ENCODE data around the gene PHF21A. TPM values are rescaled to one million over a fixed set of nuclear protein-coding genes. Genes with fewer than 3 reads are reported as not detected.

PHF21A gene
- total and polyA plus RNA-seq, 2 donors (not counting 3 experiments of a cell fraction or from before 2014, with no cell fraction given), result 14.1 to 30.5 TPM

- Histone ChIP-seq H4K20me1 (replicated peaks; ENCODE audit: control insufficient read depth, extremely low read depth, insufficient read depth, low read length) (no peaks in the 10 kb centered on the region), H3K79me2 (ENCODE audit: control insufficient read depth, insufficient read depth, low read length) (no peaks in the 10 kb centered on the region), H3K9me1 (replicated peaks; ENCODE audit: control insufficient read depth, extremely low read depth, insufficient read depth, low read length) (no peaks in the 10 kb centered on the region), H2AFZ (ENCODE audit: low read depth, low read length) (no peak overlapping the region), H3K4me1 (ENCODE audit: control insufficient read depth, extremely low read depth, insufficient read depth, low read length) (no peaks in the 10 kb centered on the region), H3K36me3 (ENCODE audit: control insufficient read depth in 2 of 2, extremely low read depth in 1 of 2, insufficient read depth in 2 of 2, low read length in 2 of 2) (no peaks in the 10 kb centered on the region), H3K27ac (ENCODE audit: insufficient read depth, low read depth, low read length) (no peak overlapping the region), H3K9ac (replicated peaks; ENCODE audit: extremely low read depth, insufficient read depth, low read length) (no peak overlapping the region), H3K27me3 (ENCODE audit: control insufficient read depth in 2 of 2, insufficient read depth in 2 of 2, low read length in 2 of 2) (no peaks in the 10 kb centered on the region), H3K4me2 (ENCODE audit: insufficient read depth, low read length) (no peak overlapping the region), H3K4me3 (replicated peaks in 1 of 3; ENCODE audit: insufficient read depth in 1 of 3, low read depth in 1 of 3, low read length in 3 of 3) (no peak overlapping the region), H3K9me3 (replicated peaks; ENCODE audit: control insufficient read depth, insufficient read depth, low read length) (no peaks in the 10 kb centered on the region)
- CTCF ChIA-PET, result no interaction called here
- intact Hi-C loops (cut with micrococcal nuclease), result loop anchor here (10.0 kb wide), 1 partner anchor 122 kb away; no protein-coding TSS in a partner anchor
- dilution Hi-C loops (cut with MboI; ENCODE audit: extremely low pct_ligation_motif_present, low sequenced_read_pairs), result no loop called here
- no peak for FAIRE-seq
- TF ChIP-seq FOS (IDR thresholded peaks at IDR 0.05; ENCODE audit: borderline replicate concordance, insufficient read depth, low read length) (no peak), POLR2A (IDR thresholded peaks at IDR 0.05; ENCODE audit: low read depth, low read length) (no peak), MYC (IDR thresholded peaks at IDR 0.05; ENCODE audit: low read depth, low read length) (no peak), GATA2 (IDR thresholded peaks at IDR 0.05; ENCODE audit: insufficient read depth, insufficient read length, low read depth, low read length) (no peak), EZH2 (IDR thresholded peaks at IDR 0.05; ENCODE audit: borderline replicate concordance, low read depth, low read length, severe bottlenecking) (no peak), JUN (IDR thresholded peaks at IDR 0.05; ENCODE audit: borderline replicate concordance, insufficient read depth, insufficient read length, low read depth) (no peak), MAX (IDR thresholded peaks at IDR 0.05; ENCODE audit: insufficient read depth, insufficient read length) (no peak), CTCF (IDR thresholded peaks at IDR 0.05; ENCODE audit: extremely low read depth in 1 of 2, insufficient read depth in 1 of 2, low read depth in 1 of 2, low read length in 2 of 2) (no peak), POLR2AphosphoS5 (IDR thresholded peaks at IDR 0.05; ENCODE audit: insufficient read depth, low read depth, low read length) (no peak)
- no peak for DNase-seq (ENCODE audit: low read depth, low spot score)
- POLR2A ChIA-PET, result no interaction called here
- BruUV-seq (replicated peaks), result no TSS peak
Observed at GRCh38 chr11:46072172-46072964, 48.9 kb downstream of the PHF21A start.

Data from endothelial cell of umbilical vein (primary cell).